ENCODE data around the gene NECAB2.
A peak's percentile ranks its signal among the peaks of the same experiment; 100 is the strongest.

NECAB2 gene

GRCh38 chr16:83926726-83927397 lies 41.2 kb upstream of the NECAB2 start:
- TF ChIP-seq CTCF (conservative IDR thresholded peaks at IDR 0.05; ENCODE audit: low read length) (peak; percentile 80), EZH2phosphoT487 (IDR thresholded peaks at IDR 0.05; ENCODE audit: borderline replicate concordance) (no peak)
- Histone ChIP-seq H3K36me3 (ENCODE audit: insufficient read depth, low read length) (no peaks in the 10 kb centered on the region), H3K9me2 (replicated peaks; ENCODE audit: low read depth, low read length) (no peaks in the 10 kb centered on the region), H3K27me3 (ENCODE audit: insufficient read depth, low read length, poor library complexity, severe bottlenecking) (no peaks in the 10 kb centered on the region), H2AFZ (ENCODE audit: low read length) (no peak overlapping the region), H3K9me3 (ENCODE audit: insufficient read depth, low read depth, low read length) (no peaks in the 10 kb centered on the region), H3K9ac (ENCODE audit: low read depth, low read length, poor library complexity, severe bottlenecking) (no peak overlapping the region), H3F3A (ENCODE audit: low read depth) (no peaks in the 10 kb centered on the region), H3K79me2 (ENCODE audit: insufficient read depth, low read length) (no peaks in the 10 kb centered on the region), H3K4me2 (ENCODE audit: low read depth, low read length, poor library complexity, severe bottlenecking) (no peak overlapping the region), H3K4me1 (ENCODE audit: insufficient read depth, low read length, poor library complexity, severe bottlenecking) (no peaks in the 10 kb centered on the region), H3K4me3 (ENCODE audit: low read length, poor library complexity, severe bottlenecking) (no peak overlapping the region), H4K20me1 (ENCODE audit: insufficient read depth, low read length, poor library complexity, severe bottlenecking) (no peaks in the 10 kb centered on the region)

- Histone ChIP-seq H3K4me2 (ENCODE audit: low read depth, low read length, poor library complexity, severe bottlenecking) (no peak overlapping the region), H3K4me3 (ENCODE audit: low read length, poor library complexity, severe bottlenecking) (no peak overlapping the region), H3K9ac (ENCODE audit: low read depth, low read length, poor library complexity, severe bottlenecking) (no peak overlapping the region), H2AFZ (ENCODE audit: low read length) (no peak overlapping the region), H4K20me1 (ENCODE audit: insufficient read depth, low read length, poor library complexity, severe bottlenecking) (no peaks in the 10 kb centered on the region), H3K36me3 (ENCODE audit: insufficient read depth, low read length) (no peaks in the 10 kb centered on the region), H3K79me2 (ENCODE audit: insufficient read depth, low read length) (no peaks in the 10 kb centered on the region), H3K27me3 (ENCODE audit: insufficient read depth, low read length, poor library complexity, severe bottlenecking) (no peaks in the 10 kb centered on the region), H3K9me3 (ENCODE audit: insufficient read depth, low read depth, low read length) (no peaks in the 10 kb centered on the region), H3F3A (ENCODE audit: low read depth) (no peaks in the 10 kb centered on the region), H3K9me2 (replicated peaks; ENCODE audit: low read depth, low read length) (no peaks in the 10 kb centered on the region), H3K4me1 (ENCODE audit: insufficient read depth, low read length, poor library complexity, severe bottlenecking) (no peaks in the 10 kb centered on the region)
- no peak for TF ChIP-seq CTCF (conservative IDR thresholded peaks at IDR 0.05; ENCODE audit: low read length)
- TF ChIP-seq EZH2phosphoT487 (IDR thresholded peaks at IDR 0.05; ENCODE audit: borderline replicate concordance) = no peak
Observed at GRCh38 chr16:83928341-83929055, 39.5 kb upstream of the NECAB2 start.

- no peak overlapping the region for H3K4me3 ChIP-seq (ENCODE audit: low read length, poor library complexity, severe bottlenecking)
- no peaks in the 10 kb centered on the region for H4K20me1 ChIP-seq (ENCODE audit: insufficient read depth, low read length, poor library complexity, severe bottlenecking)
- no peak overlapping the region for H2AFZ ChIP-seq (ENCODE audit: low read length)
- no peaks in the 10 kb centered on the region for H3K4me1 ChIP-seq (ENCODE audit: insufficient read depth, low read length, poor library complexity, severe bottlenecking)
- no peaks in the 10 kb centered on the region for H3K36me3 ChIP-seq (ENCODE audit: insufficient read depth, low read length)
- no peak overlapping the region for H3K9ac ChIP-seq (ENCODE audit: low read depth, low read length, poor library complexity, severe bottlenecking)
- H3F3A ChIP-seq (ENCODE audit: low read depth) = no peaks in the 10 kb centered on the region
- no peak for TF ChIP-seq CTCF (conservative IDR thresholded peaks at IDR 0.05; ENCODE audit: low read length)
- TF ChIP-seq EZH2phosphoT487 (IDR thresholded peaks at IDR 0.05; ENCODE audit: borderline replicate concordance) = no peak
- H3K9me2 ChIP-seq (replicated peaks; ENCODE audit: low read depth, low read length) = no peaks in the 10 kb centered on the region
- H3K27me3 ChIP-seq (ENCODE audit: insufficient read depth, low read length, poor library complexity, severe bottlenecking) = no peaks in the 10 kb centered on the region
- H3K4me2 ChIP-seq (ENCODE audit: low read depth, low read length, poor library complexity, severe bottlenecking) = no peak overlapping the region
- H3K9me3 ChIP-seq (ENCODE audit: insufficient read depth, low read depth, low read length) = no peaks in the 10 kb centered on the region
- H3K79me2 ChIP-seq (ENCODE audit: insufficient read depth, low read length) = no peaks in the 10 kb centered on the region
Observed at GRCh38 chr16:83929811-83930555, 38.1 kb upstream of the NECAB2 start.
